Caco-2 (cell line): ENCODE results near the gene EFHC2. TPM values are rescaled to one million over a fixed set of nuclear protein-coding genes. Genes with fewer than 3 reads are reported as not detected.

Source experiments
- BruUV-seq: library from RNA; stranded (reverse); fragments of 400-500 nt; replicated peaks from 2 replicates; lab custom pipeline; 2021; lab: Mats Ljungman, UMichigan
- CTCF ChIA-PET: fragments of 300-600 bp; sonication (Branson Sonifier 250); formaldehyde crosslinking; loops from one replicate; lab custom pipeline; 2022; ENCODE audit warnings: antibody characterized with exemption; lab: Charles Lee
- POLR2A ChIA-PET: fragments of 300-600 bp; sonication (Branson Sonifier 250); formaldehyde crosslinking; loops from one replicate; lab custom pipeline; 2022; ENCODE audit warnings: antibody characterized with exemption; lab: Charles Lee
- DNase-seq, 2 experiments: peaks; one replicate each; pipeline versions ENCODE4 v3.0.0 to v3.0.0-alpha.2; 2020 to 2022
- H3K27me3 ChIP-seq: replicated peaks from 2 replicates; pipeline ENCODE4 v1.6.0; 2011; ENCODE audit warnings: low read length; ENCODE audit not compliant: control insufficient read depth, insufficient read depth
- H3K36me3 ChIP-seq: 2 replicates; pipeline ENCODE4 v1.5.1; 2011; ENCODE audit warnings: low read length; ENCODE audit not compliant: control insufficient read depth, insufficient read depth
- H3K4me1 ChIP-seq: fragments of 250-450 bp; sonication (Bioruptor Pico); 2 replicates; pipeline ENCODE4 v1.5.1; 2020; ENCODE audit warnings: mild to moderate bottlenecking
- H3K4me3 ChIP-seq: 2 replicates; pipeline ENCODE4 v1.5.1; 2011; ENCODE audit warnings: low read depth, mild to moderate bottlenecking, control low read depth, low read length
- H3K9me3 ChIP-seq: fragments of 250-450 bp; sonication (Bioruptor Pico); 2 replicates; pipeline ENCODE4 v1.5.1; 2020; ENCODE audit warnings: mild to moderate bottlenecking, moderate library complexity
- H3K27ac Mint-ChIP-seq: one replicate; pipeline ENCODE4 v1.8.0; 2022; ENCODE audit warnings: mixed read lengths; ENCODE audit not compliant: unreplicated experiment
- H3K27me3 Mint-ChIP-seq: one replicate; pipeline ENCODE4 v1.8.0; 2022; ENCODE audit warnings: mixed read lengths; ENCODE audit not compliant: insufficient read depth, unreplicated experiment
- H3K36me3 Mint-ChIP-seq: one replicate; pipeline ENCODE4 v1.8.0; 2022; ENCODE audit warnings: mild to moderate bottlenecking, mixed read lengths; ENCODE audit not compliant: insufficient read depth, unreplicated experiment
- H3K4me1 Mint-ChIP-seq: one replicate; pipeline ENCODE4 v1.8.0; 2022; ENCODE audit warnings: low read depth, mixed read lengths; ENCODE audit not compliant: unreplicated experiment
- H3K4me3 Mint-ChIP-seq: one replicate; pipeline ENCODE4 v1.8.0; 2022; ENCODE audit warnings: mild to moderate bottlenecking, moderate library complexity, mixed read lengths; ENCODE audit not compliant: unreplicated experiment
- H3K9me3 Mint-ChIP-seq: one replicate; pipeline ENCODE4 v1.8.0; 2022; ENCODE audit warnings: mixed read lengths; ENCODE audit not compliant: unreplicated experiment
- intact Hi-C: fragments of 100-400 bp; cut with micrococcal nuclease; formaldehyde crosslinking; loops from one replicate; pipeline ENCODE4 v1.10.0; 2022; ENCODE audit not compliant: unreplicated experiment
- total RNA-seq: library from RNA; stranded (reverse); gene quantifications from 2 replicates; pipeline ENCODE4 v1.2.3, GENCODE V29; 2022
- TF ChIP-seq, protein P1 (sequence below), 2 experiments: fragments of 200-600 bp in 1 of 2; IDR thresholded peaks; 1 replicate in 1 of 2; 2 replicates in 1 of 2; pipeline versions ENCODE4 v1.5.1 to v1.8.0; 2011 to 2022; ENCODE audit warnings: antibody characterized with exemption in 1 of 2, control low read depth in 1 of 2, inconsistent platforms in 1 of 2, low read depth in 1 of 2, low read length in 1 of 2, mild to moderate bottlenecking in 1 of 2, moderate library complexity in 1 of 2; ENCODE audit not compliant: insufficient read depth in 1 of 2, severe bottlenecking in 1 of 2, unreplicated experiment in 1 of 2

EFHC2 gene
- total RNA-seq, 1 experiment from 2014 or later, result not detected

DNA sequence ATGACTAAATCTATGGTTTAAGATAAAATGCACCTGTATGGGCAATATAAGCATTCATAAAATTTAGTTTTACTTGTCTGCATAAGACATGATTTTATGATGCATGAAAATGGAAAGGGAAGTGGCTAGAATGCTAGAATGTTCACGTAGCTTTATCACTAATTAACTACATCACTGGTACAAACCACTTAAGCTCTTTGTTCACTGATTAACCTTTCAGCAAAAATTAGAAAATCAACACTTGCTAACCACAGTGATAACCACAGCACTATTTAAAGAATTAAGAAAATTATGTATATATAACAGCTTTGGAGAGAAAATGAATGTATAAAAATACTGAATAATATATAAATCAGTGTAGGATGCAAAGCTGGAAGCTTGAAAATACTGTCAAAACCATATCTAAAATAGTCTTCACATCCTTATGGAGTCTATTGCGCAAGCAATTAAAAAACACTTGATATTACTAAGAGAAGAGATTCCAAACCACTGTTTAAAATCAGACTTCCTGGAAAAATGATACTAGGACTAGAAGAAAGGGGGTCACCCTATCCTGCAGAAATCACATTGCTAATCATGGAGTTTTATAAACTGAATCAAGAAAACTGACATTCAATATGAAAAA, 51.9 kb downstream of the EFHC2 start:
- H3K27me3 ChIP-seq, result no peaks in the 10 kb centered on the region
- no peak for DNase-seq
- H3K4me1 ChIP-seq, result no peaks in the 10 kb centered on the region
- Mint-ChIP-seq H3K4me3 (no peak overlapping the region), H3K27ac (no peak overlapping the region), H3K9me3 (no peaks in the 10 kb centered on the region), H3K36me3 (no peaks in the 10 kb centered on the region), H3K27me3 (no peaks in the 10 kb centered on the region), H3K4me1 (no peaks in the 10 kb centered on the region)
- CTCF ChIA-PET, result no interaction called here
- no peak overlapping the region for H3K4me3 ChIP-seq
- H3K36me3 ChIP-seq, result no peaks in the 10 kb centered on the region
- intact Hi-C loops, result no loop called here
- TF ChIP-seq, protein P1, sequence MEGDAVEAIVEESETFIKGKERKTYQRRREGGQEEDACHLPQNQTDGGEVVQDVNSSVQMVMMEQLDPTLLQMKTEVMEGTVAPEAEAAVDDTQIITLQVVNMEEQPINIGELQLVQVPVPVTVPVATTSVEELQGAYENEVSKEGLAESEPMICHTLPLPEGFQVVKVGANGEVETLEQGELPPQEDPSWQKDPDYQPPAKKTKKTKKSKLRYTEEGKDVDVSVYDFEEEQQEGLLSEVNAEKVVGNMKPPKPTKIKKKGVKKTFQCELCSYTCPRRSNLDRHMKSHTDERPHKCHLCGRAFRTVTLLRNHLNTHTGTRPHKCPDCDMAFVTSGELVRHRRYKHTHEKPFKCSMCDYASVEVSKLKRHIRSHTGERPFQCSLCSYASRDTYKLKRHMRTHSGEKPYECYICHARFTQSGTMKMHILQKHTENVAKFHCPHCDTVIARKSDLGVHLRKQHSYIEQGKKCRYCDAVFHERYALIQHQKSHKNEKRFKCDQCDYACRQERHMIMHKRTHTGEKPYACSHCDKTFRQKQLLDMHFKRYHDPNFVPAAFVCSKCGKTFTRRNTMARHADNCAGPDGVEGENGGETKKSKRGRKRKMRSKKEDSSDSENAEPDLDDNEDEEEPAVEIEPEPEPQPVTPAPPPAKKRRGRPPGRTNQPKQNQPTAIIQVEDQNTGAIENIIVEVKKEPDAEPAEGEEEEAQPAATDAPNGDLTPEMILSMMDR (IDR thresholded peaks at IDR 0.05; ENCODE audit: insufficient read depth in 1 of 2, low read depth in 1 of 2, low read length in 1 of 2, severe bottlenecking in 1 of 2, unreplicated experiment in 1 of 2), result no peak
- no TSS peak for BruUV-seq
- POLR2A ChIA-PET, result no interaction called here
- no peaks in the 10 kb centered on the region for H3K9me3 ChIP-seq

DNA sequence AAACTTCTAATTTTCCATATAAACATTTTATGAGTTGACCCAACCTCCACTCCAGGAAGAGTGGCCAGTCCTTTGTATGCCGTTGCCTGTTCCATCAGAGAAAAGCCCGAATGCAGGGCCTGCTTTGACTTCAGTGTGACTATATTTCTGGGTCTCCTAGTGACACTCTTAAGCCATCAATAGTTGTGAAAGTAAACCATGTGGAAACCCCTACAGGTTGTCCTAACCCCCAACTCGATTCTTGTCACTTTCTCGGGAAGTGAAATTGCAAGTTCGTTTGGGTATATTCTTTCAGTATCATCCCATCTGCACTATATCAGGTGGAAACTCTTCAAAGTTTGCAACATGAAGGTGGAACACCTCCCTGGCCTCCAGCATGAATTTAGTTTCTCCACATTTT, 52.8 kb downstream of the EFHC2 start:
- BruUV-seq, result no TSS peak
- ChIA-PET CTCF (no interaction called here), POLR2A (no interaction called here)
- no peaks in the 10 kb centered on the region for H3K4me1 Mint-ChIP-seq
- DNase-seq, result no peak
- H3K9me3 ChIP-seq, result no peaks in the 10 kb centered on the region
- no peak overlapping the region for H3K4me3 ChIP-seq
- no peaks in the 10 kb centered on the region for H3K9me3 Mint-ChIP-seq
- H3K36me3 ChIP-seq, result no peaks in the 10 kb centered on the region
- no peak overlapping the region for H3K4me3 Mint-ChIP-seq
- no peaks in the 10 kb centered on the region for H3K36me3 Mint-ChIP-seq
- H3K27ac Mint-ChIP-seq, result no peak overlapping the region
- no peaks in the 10 kb centered on the region for H3K4me1 ChIP-seq
- intact Hi-C loops, result no loop called here
- no peaks in the 10 kb centered on the region for H3K27me3 ChIP-seq
- TF ChIP-seq, protein P1 (IDR thresholded peaks at IDR 0.05; ENCODE audit: insufficient read depth in 1 of 2, low read depth in 1 of 2, low read length in 1 of 2, severe bottlenecking in 1 of 2, unreplicated experiment in 1 of 2), result no peak
- H3K27me3 Mint-ChIP-seq, result no peaks in the 10 kb centered on the region

DNA sequence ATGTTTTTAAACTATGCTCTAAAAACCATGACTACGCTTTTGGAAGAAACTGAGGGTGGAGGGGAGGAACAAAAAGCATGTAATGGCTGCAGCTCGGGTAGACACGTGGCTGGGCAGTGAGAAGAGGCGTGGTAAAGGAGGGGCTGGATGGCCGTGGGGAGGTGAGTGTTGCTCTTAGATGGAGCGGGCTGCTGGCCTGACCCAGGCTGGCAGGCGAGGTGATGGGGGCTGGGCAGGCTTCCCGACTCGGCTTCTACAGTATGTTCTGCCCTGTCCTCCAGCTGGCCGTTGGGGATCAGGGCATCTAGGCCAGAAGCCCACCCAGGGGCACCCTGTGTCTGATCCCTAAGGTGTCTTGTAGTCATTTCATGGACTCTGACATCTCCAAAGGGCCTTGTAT, 60.7 kb downstream of the EFHC2 start:
- DNase-seq, result no peak
- intact Hi-C loops, result no loop called here
- Mint-ChIP-seq H3K9me3 (no peaks in the 10 kb centered on the region), H3K27ac (no peak overlapping the region), H3K4me1 (no peaks in the 10 kb centered on the region), H3K4me3 (no peak overlapping the region), H3K36me3 (no peaks in the 10 kb centered on the region), H3K27me3 (no peaks in the 10 kb centered on the region)
- BruUV-seq, result no TSS peak
- no peaks in the 10 kb centered on the region for H3K27me3 ChIP-seq
- TF ChIP-seq, protein P1 (IDR thresholded peaks at IDR 0.05; ENCODE audit: insufficient read depth in 1 of 2, low read depth in 1 of 2, low read length in 1 of 2, severe bottlenecking in 1 of 2, unreplicated experiment in 1 of 2), result no peak
- no peaks in the 10 kb centered on the region for H3K9me3 ChIP-seq
- H3K36me3 ChIP-seq, result no peaks in the 10 kb centered on the region
- POLR2A ChIA-PET, result no interaction called here
- no peak overlapping the region for H3K4me3 ChIP-seq
- H3K4me1 ChIP-seq, result no peaks in the 10 kb centered on the region
- CTCF ChIA-PET, result no interaction called here
